Measurements from ENCODE around the gene CHP1.

The CHP1 gene

DNA sequence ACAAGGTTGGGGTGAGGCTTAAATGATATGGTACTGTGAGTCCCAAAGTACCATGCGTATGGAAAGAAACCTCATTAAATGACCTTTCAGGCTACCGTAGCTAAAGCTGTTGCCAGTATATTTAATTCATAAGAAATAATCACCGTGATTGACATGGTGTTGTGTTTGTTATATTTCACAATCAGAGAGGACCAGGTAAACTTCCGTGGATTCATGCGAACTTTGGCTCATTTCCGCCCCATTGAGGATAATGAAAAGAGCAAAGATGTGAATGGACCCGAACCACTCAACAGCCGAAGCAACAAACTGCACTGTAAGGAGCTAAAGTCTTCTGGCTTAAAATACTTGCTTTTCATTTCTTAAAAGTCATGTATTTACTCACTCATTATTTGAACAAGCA lies 31.5 kb downstream of the CHP1 start:
- TF ChIP-seq, protein P1, sequence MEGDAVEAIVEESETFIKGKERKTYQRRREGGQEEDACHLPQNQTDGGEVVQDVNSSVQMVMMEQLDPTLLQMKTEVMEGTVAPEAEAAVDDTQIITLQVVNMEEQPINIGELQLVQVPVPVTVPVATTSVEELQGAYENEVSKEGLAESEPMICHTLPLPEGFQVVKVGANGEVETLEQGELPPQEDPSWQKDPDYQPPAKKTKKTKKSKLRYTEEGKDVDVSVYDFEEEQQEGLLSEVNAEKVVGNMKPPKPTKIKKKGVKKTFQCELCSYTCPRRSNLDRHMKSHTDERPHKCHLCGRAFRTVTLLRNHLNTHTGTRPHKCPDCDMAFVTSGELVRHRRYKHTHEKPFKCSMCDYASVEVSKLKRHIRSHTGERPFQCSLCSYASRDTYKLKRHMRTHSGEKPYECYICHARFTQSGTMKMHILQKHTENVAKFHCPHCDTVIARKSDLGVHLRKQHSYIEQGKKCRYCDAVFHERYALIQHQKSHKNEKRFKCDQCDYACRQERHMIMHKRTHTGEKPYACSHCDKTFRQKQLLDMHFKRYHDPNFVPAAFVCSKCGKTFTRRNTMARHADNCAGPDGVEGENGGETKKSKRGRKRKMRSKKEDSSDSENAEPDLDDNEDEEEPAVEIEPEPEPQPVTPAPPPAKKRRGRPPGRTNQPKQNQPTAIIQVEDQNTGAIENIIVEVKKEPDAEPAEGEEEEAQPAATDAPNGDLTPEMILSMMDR (IDR thresholded peaks at IDR 0.05; ENCODE audit: extremely low read depth, insufficient read depth, missing control alignments) = no peak
- in situ Hi-C loops (cut with MboI; ENCODE audit: low pct_unique_long_range_greater_than_20kb, low sequenced_read_pairs, unreplicated experiment) = no loop called here
- no peak for DNase-seq (ENCODE audit: low spot score)

DNA sequence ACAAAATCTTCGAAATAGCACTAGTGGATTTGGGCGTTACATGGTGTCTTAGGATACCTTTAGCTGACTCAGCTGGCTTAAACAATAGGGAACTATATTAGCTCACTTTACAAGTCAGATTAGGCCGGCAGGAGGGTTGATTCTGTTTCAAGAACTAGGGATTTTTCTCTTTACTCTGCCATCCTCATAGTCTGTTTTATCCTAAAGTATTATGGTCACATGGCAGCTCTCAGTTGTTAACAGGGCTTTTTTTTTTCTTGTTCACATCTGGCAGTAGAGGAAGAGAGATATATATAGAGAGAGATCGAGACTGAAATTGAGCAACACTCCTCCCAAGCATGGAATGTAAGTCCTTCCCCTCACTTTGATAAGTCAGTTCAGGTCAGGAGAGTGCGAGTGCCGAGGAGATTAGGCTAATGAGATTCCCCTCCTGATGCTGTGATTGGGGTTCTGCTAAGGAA lies 32.9 kb downstream of the CHP1 start:
- no peak for DNase-seq (ENCODE audit: low spot score)
- TF ChIP-seq, protein P1 (IDR thresholded peaks at IDR 0.05; ENCODE audit: extremely low read depth, insufficient read depth, missing control alignments) = no peak
- in situ Hi-C loops (cut with MboI; ENCODE audit: low pct_unique_long_range_greater_than_20kb, low sequenced_read_pairs, unreplicated experiment) = no loop called here

DNA sequence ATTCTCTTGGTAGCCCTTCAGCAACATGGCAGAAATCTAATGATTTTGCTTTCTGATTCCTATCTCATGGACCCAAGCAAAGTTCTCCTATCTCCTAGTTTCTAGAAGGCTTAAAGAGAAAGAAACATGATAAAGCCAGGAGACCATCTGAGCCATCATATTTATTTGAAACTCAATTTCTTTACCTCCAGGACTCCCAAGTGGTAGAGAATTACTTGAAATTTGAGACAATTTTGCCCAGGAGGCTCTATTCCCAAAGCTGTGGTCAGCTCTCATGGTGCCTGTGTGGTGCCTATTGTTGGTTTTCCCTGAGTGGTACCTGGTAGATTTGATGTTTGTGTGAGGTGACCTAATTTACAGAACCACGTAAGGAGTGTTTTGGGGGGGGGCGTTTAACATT lies 38.8 kb downstream of the CHP1 start:
- TF ChIP-seq, protein P1 (IDR thresholded peaks at IDR 0.05; ENCODE audit: extremely low read depth, insufficient read depth, missing control alignments) = no peak
- in situ Hi-C loops (cut with MboI; ENCODE audit: low pct_unique_long_range_greater_than_20kb, low sequenced_read_pairs, unreplicated experiment) = no loop called here
- no peak for DNase-seq (ENCODE audit: low spot score)

DNA sequence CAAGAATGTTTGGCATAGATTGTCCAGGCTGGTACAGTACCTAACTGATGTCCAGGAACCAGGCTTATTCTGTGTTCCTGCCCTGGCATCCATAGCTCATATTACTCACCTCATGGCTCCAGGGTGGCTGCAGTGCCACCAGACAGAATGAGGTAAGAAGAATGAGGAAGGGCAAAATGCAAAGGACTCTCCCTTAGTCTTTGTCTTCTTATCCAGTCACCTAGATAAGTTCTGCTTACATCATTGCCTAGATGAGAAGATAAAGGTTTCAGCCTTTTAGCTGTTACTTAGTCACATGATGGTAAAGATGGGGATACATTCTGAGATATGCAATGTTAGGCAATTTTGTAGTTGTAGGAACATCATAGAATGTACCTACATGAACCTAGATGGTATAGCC lies 45.8 kb downstream of the CHP1 start:
- in situ Hi-C loops (cut with MboI; ENCODE audit: low pct_unique_long_range_greater_than_20kb, low sequenced_read_pairs, unreplicated experiment) = no loop called here

DNA sequence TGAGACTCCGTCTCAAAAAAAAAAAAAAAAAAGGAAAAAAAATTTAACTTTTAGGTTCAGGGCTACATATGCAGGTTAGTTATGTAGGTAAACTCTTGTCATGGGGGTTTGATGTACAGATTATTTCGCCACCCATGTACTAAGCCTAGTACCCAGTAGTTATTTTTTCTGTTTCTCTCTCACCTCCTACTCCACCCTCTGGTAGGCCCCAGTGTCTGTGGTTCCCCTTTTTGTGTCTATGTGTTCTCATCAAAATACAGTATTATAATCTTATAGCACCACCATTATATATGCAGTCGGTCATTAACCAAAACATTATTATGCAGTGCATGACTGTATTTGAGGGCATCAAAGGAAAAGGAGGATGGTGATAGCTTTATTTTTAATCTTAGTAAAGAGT lies 47.3 kb downstream of the CHP1 start:
- no peak for DNase-seq (ENCODE audit: low spot score)
- TF ChIP-seq, protein P1 (IDR thresholded peaks at IDR 0.05; ENCODE audit: extremely low read depth, insufficient read depth, missing control alignments) = no peak
- in situ Hi-C loops (cut with MboI; ENCODE audit: low pct_unique_long_range_greater_than_20kb, low sequenced_read_pairs, unreplicated experiment) = no loop called here

More for the DNA sequence above, 45.8 kb downstream of the CHP1 start:
- DNase-seq (ENCODE audit: low spot score) = no peak
- TF ChIP-seq, protein P1 (IDR thresholded peaks at IDR 0.05; ENCODE audit: extremely low read depth, insufficient read depth, missing control alignments) = no peak

DNA sequence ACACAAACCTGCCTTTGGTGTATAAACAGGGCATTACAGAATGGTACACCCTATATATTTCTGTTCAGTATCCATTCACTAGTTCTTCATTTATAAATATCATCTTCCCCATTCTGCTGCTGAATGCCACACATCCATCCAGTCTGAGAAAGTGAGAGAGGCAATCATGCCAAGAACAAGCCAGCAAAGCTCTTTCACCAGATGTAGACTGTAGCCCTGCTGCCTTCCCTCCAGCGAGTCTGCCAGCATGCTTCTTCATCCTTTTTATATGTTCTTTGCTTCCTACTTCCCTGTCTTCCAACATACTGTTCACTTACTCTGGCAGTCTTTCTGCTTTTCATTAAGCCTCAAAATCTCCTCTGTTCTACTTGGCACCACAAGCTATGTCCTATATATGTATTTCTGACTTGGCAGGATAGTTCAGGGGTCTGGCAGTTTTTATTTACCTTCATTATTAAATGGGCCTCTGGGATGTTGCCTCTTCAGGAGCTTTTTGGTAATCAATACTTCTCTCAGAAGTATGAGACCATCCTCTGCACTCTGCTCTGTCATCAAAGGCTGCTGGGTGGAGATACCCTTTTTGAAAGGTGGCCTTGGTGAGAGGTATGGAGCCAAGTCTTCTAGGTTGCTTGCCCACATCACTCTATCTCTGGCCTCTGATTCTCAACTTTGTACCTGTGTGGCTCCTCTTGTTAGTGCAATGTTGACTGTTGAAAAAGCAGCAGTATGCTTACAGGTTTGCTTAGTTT lies 48.6 kb downstream of the CHP1 start:
- in situ Hi-C loops (cut with MboI; ENCODE audit: low pct_unique_long_range_greater_than_20kb, low sequenced_read_pairs, unreplicated experiment) = no loop called here
- DNase-seq (ENCODE audit: low spot score) = no peak

More for the DNA sequence above, 48.6 kb downstream of the CHP1 start:
- TF ChIP-seq, protein P1 (IDR thresholded peaks at IDR 0.05; ENCODE audit: extremely low read depth, insufficient read depth, missing control alignments) = no peak
